Measurements from ENCODE around the gene SOBP.

SOBP gene

GRCh38 chr6:107674995-107675738, 185.2 kb downstream of the SOBP start:
- DNase-seq (ENCODE audit: low read depth), result peak; percentile 92
- H3K4me3 ChIP-seq (ENCODE audit: low read depth, low read length), result no peak overlapping the region
- TF ChIP-seq CTCF (conservative IDR thresholded peaks at IDR 0.05; ENCODE audit: low read depth, low read length), result peak; percentile 93

- DNase-seq (ENCODE audit: low read depth), result no peak
- H3K4me3 ChIP-seq (ENCODE audit: low read depth, low read length), result no peak overlapping the region
- no peak for TF ChIP-seq CTCF (conservative IDR thresholded peaks at IDR 0.05; ENCODE audit: low read depth, low read length)
Measured at GRCh38 chr6:107676042-107676441, 186.1 kb downstream of the SOBP start.

GRCh38 chr6:107677399-107677798, 187.5 kb downstream of the SOBP start:
- DNase-seq (ENCODE audit: low read depth), result no peak
- H3K4me3 ChIP-seq (ENCODE audit: low read depth, low read length), result no peak overlapping the region
- no peak for TF ChIP-seq CTCF (conservative IDR thresholded peaks at IDR 0.05; ENCODE audit: low read depth, low read length)

GRCh38 chr6:107679457-107679856, 189.5 kb downstream of the SOBP start:
- no peak for TF ChIP-seq CTCF (conservative IDR thresholded peaks at IDR 0.05; ENCODE audit: low read depth, low read length)
- H3K4me3 ChIP-seq (ENCODE audit: low read depth, low read length), result no peak overlapping the region
- DNase-seq (ENCODE audit: low read depth), result peak; percentile 86

- TF ChIP-seq CTCF (conservative IDR thresholded peaks at IDR 0.05; ENCODE audit: low read depth, low read length), result no peak
- H3K4me3 ChIP-seq (ENCODE audit: low read depth, low read length), result no peak overlapping the region
- DNase-seq (ENCODE audit: low read depth), result no peak
Measured at GRCh38 chr6:107682721-107683120, 192.8 kb downstream of the SOBP start.

- TF ChIP-seq CTCF (conservative IDR thresholded peaks at IDR 0.05; ENCODE audit: low read depth, low read length), result no peak
- no peak overlapping the region for H3K4me3 ChIP-seq (ENCODE audit: low read depth, low read length)
- DNase-seq (ENCODE audit: low read depth), result no peak
Measured at GRCh38 chr6:107683183-107683582, 193.3 kb downstream of the SOBP start.

GRCh38 chr6:107684996-107685395, 195.1 kb downstream of the SOBP start:
- no peak overlapping the region for H3K4me3 ChIP-seq (ENCODE audit: low read depth, low read length)
- no peak for TF ChIP-seq CTCF (conservative IDR thresholded peaks at IDR 0.05; ENCODE audit: low read depth, low read length)
- no peak for DNase-seq (ENCODE audit: low read depth)

Measured in choroid plexus epithelial cell (primary cell).